Trophoblast cell (in vitro differentiated cells and primary cell): ENCODE results near the gene RAB3A.

Experiments used
- DNase-seq, 2 donors: peaks; one replicate each; pipeline ENCODE4 v3.0.0-alpha.2; 2016
- H2AFZ ChIP-seq: 2 replicates; pipeline ENCODE4 v1.6.1; 2013; ENCODE audit warnings: low read length, moderate library complexity, mild to moderate bottlenecking; ENCODE audit not compliant: insufficient read depth, poor library complexity
- H2AK5ac ChIP-seq: 2 replicates; pipeline ENCODE4 v1.6.1; 2013; ENCODE audit warnings: mild to moderate bottlenecking, low read length
- H2BK120ac ChIP-seq: 2 replicates; pipeline ENCODE4 v1.6.1; 2013; ENCODE audit warnings: low read length, mild to moderate bottlenecking, moderate library complexity; ENCODE audit not compliant: insufficient read depth, poor library complexity
- H2BK12ac ChIP-seq: 2 replicates; pipeline ENCODE4 v1.6.1; 2013; ENCODE audit warnings: mild to moderate bottlenecking, low read length, moderate library complexity
- H2BK5ac ChIP-seq: 2 replicates; pipeline ENCODE4 v1.6.1; 2013; ENCODE audit warnings: low read length, low read depth, moderate library complexity, mild to moderate bottlenecking; ENCODE audit not compliant: poor library complexity
- H3K14ac ChIP-seq: 2 replicates; pipeline ENCODE4 v1.6.1; 2013; ENCODE audit warnings: mild to moderate bottlenecking, low read length
- H3K18ac ChIP-seq: 2 replicates; pipeline ENCODE4 v1.6.1; 2013; ENCODE audit warnings: mild to moderate bottlenecking, low read length
- H3K23ac ChIP-seq: 2 replicates; pipeline ENCODE4 v1.6.1; 2013; ENCODE audit warnings: low read length
- H3K27ac ChIP-seq: 2 replicates; pipeline ENCODE4 v1.5.1; 2013; ENCODE audit warnings: low read depth, mild to moderate bottlenecking, inconsistent platforms, low read length, moderate library complexity
- H3K27me3 ChIP-seq: 2 replicates; pipeline ENCODE4 v1.6.1; 2013; ENCODE audit warnings: inconsistent platforms, mild to moderate bottlenecking, low read length, moderate library complexity; ENCODE audit not compliant: insufficient read depth
- H3K36me3 ChIP-seq, 2 experiments: 1 replicate in 1 of 2; 2 replicates in 1 of 2; pipeline ENCODE4 v1.6.1; 2013; ENCODE audit warnings: low read length in 2 of 2, mild to moderate bottlenecking in 2 of 2, moderate library complexity in 1 of 2; ENCODE audit not compliant: insufficient read depth in 2 of 2, control insufficient read depth in 1 of 2
- H3K4ac ChIP-seq: 2 replicates; pipeline ENCODE4 v1.6.1; 2013; ENCODE audit warnings: low read depth, mild to moderate bottlenecking, low read length, moderate library complexity
- H3K4me1 ChIP-seq, 2 experiments: 1 replicate in 1 of 2; 2 replicates in 1 of 2; pipeline ENCODE4 v1.6.1; 2013; ENCODE audit warnings: low read length in 2 of 2, mild to moderate bottlenecking in 2 of 2, moderate library complexity in 1 of 2; ENCODE audit not compliant: insufficient read depth in 2 of 2, control insufficient read depth in 1 of 2
- H3K4me2 ChIP-seq: 2 replicates; pipeline ENCODE4 v1.6.1; 2013; ENCODE audit warnings: inconsistent platforms, mild to moderate bottlenecking, low read length, moderate library complexity
- H3K4me3 ChIP-seq: 2 replicates; pipeline ENCODE4 v1.5.1; 2013; ENCODE audit warnings: mild to moderate bottlenecking, low read depth, low read length, inconsistent platforms
- H3K79me1 ChIP-seq: one replicate; pipeline ENCODE4 v1.6.1; 2013; ENCODE audit warnings: low read length
- H3K79me2 ChIP-seq: 2 replicates; pipeline ENCODE4 v1.6.1; 2013; ENCODE audit warnings: low read length, mild to moderate bottlenecking; ENCODE audit not compliant: control insufficient read depth, insufficient read depth, poor library complexity
- H3K9ac ChIP-seq: 2 replicates; pipeline ENCODE4 v1.6.1; 2013; ENCODE audit warnings: mild to moderate bottlenecking, low read length
- H3K9me3 ChIP-seq: 2 replicates; pipeline ENCODE4 v1.6.1; 2013; ENCODE audit warnings: low read depth, mild to moderate bottlenecking, control low read depth, inconsistent platforms, low read length; ENCODE audit not compliant: insufficient read depth
- H4K12ac ChIP-seq: 2 replicates; pipeline ENCODE4 v1.6.1; 2013; ENCODE audit warnings: low read depth, mild to moderate bottlenecking, low read length, moderate library complexity
- H4K8ac ChIP-seq: 2 replicates; pipeline ENCODE4 v1.6.1; 2013; ENCODE audit warnings: low read depth, mild to moderate bottlenecking, low read length, moderate library complexity
- H4K91ac ChIP-seq: one replicate; pipeline ENCODE4 v1.6.1; 2013; ENCODE audit warnings: low read depth, mild to moderate bottlenecking, low read length, moderate library complexity
- WGBS: extraction: QIAGEN DNeasy Blood & Tissue Kit; methylation state at CpG from one replicate; pipeline ENCODE4 v1.1.7; 2013; ENCODE audit warnings: missing lambda C conversion rate; ENCODE audit not compliant: insufficient read length, insufficient coverage; ENCODE audit errors: extremely low coverage; 5-methylcytosine and 5-hydroxymethylcytosine counted together

The RAB3A gene

GRCh38 chr19:18225702-18226468 is 22.0 kb upstream of the RAB3A start, which contains the start of gene PDE4C:
Gene PDE4C (minus strand): TSS chr19:18226438. CDS start chr19:18226415, 23 bp downstream.
- H4K12ac ChIP-seq, result no peak within 1 kb of the TSS
- no peak within 1 kb of the TSS for H3K4ac ChIP-seq
- H3K9ac ChIP-seq, result no peak within 1 kb of the TSS
- peaks cover 7 to 10% of the 10 kb centered on the region in 2 experiments for H3K4me1 ChIP-seq
- H3K79me2 ChIP-seq, result peaks cover 3% of the 10 kb centered on the region
- H2AK5ac ChIP-seq, result no peak within 1 kb of the TSS
- H3K27ac ChIP-seq, result no peak within 1 kb of the TSS
- H2AFZ ChIP-seq, result peak within 1 kb of the TSS; percentile 84
- H4K91ac ChIP-seq, result peak within 1 kb of the TSS; percentile 82
- no peak within 1 kb of the TSS for H2BK120ac ChIP-seq
- H3K4me2 ChIP-seq, result peak within 1 kb of the TSS; percentile 71
- no peak within 1 kb of the TSS for H2BK5ac ChIP-seq
- H3K4me3 ChIP-seq, result no peak within 1 kb of the TSS
- peaks cover 10% of the 10 kb centered on the region for H3K79me1 ChIP-seq
- no peak within 1 kb of the TSS for H3K23ac ChIP-seq
- no peaks in the 10 kb centered on the region for H3K36me3 ChIP-seq
- no peak within 1 kb of the TSS for H3K18ac ChIP-seq
- DNase-seq, result no peak
- H3K9me3 ChIP-seq, result no peaks in the 10 kb centered on the region
- WGBS, result no CpG with 5 or more reads among the region's 51 CpGs
- peaks cover 7% of the 10 kb centered on the region for H3K27me3 ChIP-seq
- no peak within 1 kb of the TSS for H4K8ac ChIP-seq
- no peak within 1 kb of the TSS for H3K14ac ChIP-seq
- H2BK12ac ChIP-seq, result no peak within 1 kb of the TSS

- Histone ChIP-seq H3K14ac (no peak overlapping the region), H2BK12ac (no peak overlapping the region), H4K8ac (no peak overlapping the region), H3K27me3 (peaks cover 7% of the 10 kb centered on the region), H2AFZ (peak overlapping the region; percentile 84), H2BK120ac (no peak overlapping the region), H3K79me1 (peaks cover 10% of the 10 kb centered on the region), H3K4me1 (peaks cover 7 to 10% of the 10 kb centered on the region in 2 experiments), H3K9me3 (no peaks in the 10 kb centered on the region), H3K79me2 (peaks cover 3% of the 10 kb centered on the region), H3K4me3 (no peak overlapping the region), H3K18ac (no peak overlapping the region), H3K4me2 (peak overlapping the region; percentile 71), H3K36me3 (no peaks in the 10 kb centered on the region), H3K23ac (no peak overlapping the region), H4K12ac (no peak overlapping the region), H3K4ac (no peak overlapping the region), H2AK5ac (no peak overlapping the region), H3K9ac (no peak overlapping the region), H4K91ac (peak overlapping the region; percentile 82), H3K27ac (no peak overlapping the region), H2BK5ac (no peak overlapping the region)
- WGBS, result no CpG with 5 or more reads among the region's 16 CpGs
- no peak for DNase-seq
Measured at GRCh38 chr19:18225355-18225701, 21.5 kb upstream of the RAB3A start.

- peak overlapping the region; percentile 95 for H4K8ac ChIP-seq
- peak overlapping the region; percentile 72 for H3K4me3 ChIP-seq
- H3K23ac ChIP-seq, result no peak overlapping the region
- H4K91ac ChIP-seq, result peak overlapping the region; percentile 90
- H2AK5ac ChIP-seq, result no peak overlapping the region
- H2BK12ac ChIP-seq, result no peak overlapping the region
- H3K4me2 ChIP-seq, result peak overlapping the region; percentile 72
- WGBS, result no CpG with 5 or more reads among the region's 81 CpGs
- H3K9me3 ChIP-seq, result no peaks in the 10 kb centered on the region
- peak overlapping the region; percentile 84 for H2AFZ ChIP-seq
- peak overlapping the region; percentile 81 for H4K12ac ChIP-seq
- peak overlapping the region; percentile 44 for H3K4ac ChIP-seq
- peaks cover 3% of the 10 kb centered on the region for H3K79me2 ChIP-seq
- H3K79me1 ChIP-seq, result peaks cover 10% of the 10 kb centered on the region
- peak overlapping the region; percentile 34 for H2BK120ac ChIP-seq
- DNase-seq, result peak; percentile 98 to 100
- H3K18ac ChIP-seq, result peak overlapping the region; percentile 27
- H3K4me1 ChIP-seq, result peaks cover 7 to 10% of the 10 kb centered on the region in 2 experiments
- peaks cover 7% of the 10 kb centered on the region for H3K27me3 ChIP-seq
- peak overlapping the region; percentile 17 for H2BK5ac ChIP-seq
- peak overlapping the region; percentile 69 for H3K14ac ChIP-seq
- peak overlapping the region; percentile 72 for H3K9ac ChIP-seq
- H3K36me3 ChIP-seq, result no peaks in the 10 kb centered on the region
- H3K27ac ChIP-seq, result peak overlapping the region; percentile 40
Measured at GRCh38 chr19:18224525-18225354, 20.9 kb upstream of the RAB3A start.

- Histone ChIP-seq H3K4me2 (peak overlapping the region; percentile 72), H2BK5ac (peak overlapping the region; percentile 34), H2BK12ac (peak overlapping the region; percentile 9), H3K14ac (peak overlapping the region; percentile 75), H3K27ac (peak overlapping the region; percentile 40), H3K79me2 (peaks cover 3% of the 10 kb centered on the region), H4K8ac (peak overlapping the region; percentile 95), H2BK120ac (peak overlapping the region; percentile 45), H3K79me1 (peaks cover 10% of the 10 kb centered on the region), H3K9me3 (no peaks in the 10 kb centered on the region), H3K23ac (no peak overlapping the region), H3K27me3 (peaks cover 7% of the 10 kb centered on the region), H3K4ac (peak overlapping the region; percentile 25), H3K4me3 (peak overlapping the region; percentile 72), H2AK5ac (no peak overlapping the region), H3K18ac (peak overlapping the region; percentile 87), H3K9ac (peak overlapping the region; percentile 68), H4K91ac (peak overlapping the region; percentile 90), H2AFZ (peak overlapping the region; percentile 83), H3K36me3 (no peaks in the 10 kb centered on the region), H3K4me1 (peaks cover 7 to 10% of the 10 kb centered on the region in 2 experiments), H4K12ac (peak overlapping the region; percentile 81)
- WGBS, result no CpG with 5 or more reads among the region's 39 CpGs
- DNase-seq, result peak in 1 of 2 donors; percentile 21
Measured at GRCh38 chr19:18223860-18224524, 20.1 kb upstream of the RAB3A start.
